Calu3 (cell line): ENCODE data around the gene TAS1R1. TPM values are rescaled to one million over a fixed set of nuclear protein-coding genes. Genes with fewer than 3 reads are reported as not detected.

ENCODE experiments used
- BruUV-seq: library from RNA; stranded (reverse); fragments of 400-500 nt; replicated peaks from 2 replicates; lab custom pipeline; 2021; lab: Mats Ljungman, UMichigan
- CTCF ChIA-PET: fragments of 300-600 bp; sonication (Branson Sonifier 250); formaldehyde crosslinking; loops from one replicate; lab custom pipeline; 2022; ENCODE audit warnings: antibody characterized with exemption; lab: Charles Lee
- DNase-seq: peaks from one replicate; pipeline ENCODE4 v3.0.0; 2022
- H3K27ac Mint-ChIP-seq: one replicate; pipeline ENCODE4 v1.8.0; 2022; ENCODE audit warnings: mixed read lengths; ENCODE audit not compliant: unreplicated experiment
- H3K27me3 Mint-ChIP-seq: one replicate; pipeline ENCODE4 v1.8.0; 2022; ENCODE audit warnings: mixed read lengths; ENCODE audit not compliant: unreplicated experiment
- H3K36me3 Mint-ChIP-seq: one replicate; pipeline ENCODE4 v1.8.0; 2022; ENCODE audit warnings: mild to moderate bottlenecking, moderate library complexity, mixed read lengths; ENCODE audit not compliant: insufficient read depth, unreplicated experiment
- H3K4me1 Mint-ChIP-seq: one replicate; pipeline ENCODE4 v1.8.0; 2022; ENCODE audit warnings: mild to moderate bottlenecking, low read depth, mixed read lengths; ENCODE audit not compliant: unreplicated experiment
- H3K4me3 Mint-ChIP-seq: one replicate; pipeline ENCODE4 v1.8.0; 2022; ENCODE audit warnings: mild to moderate bottlenecking, low read depth, moderate library complexity, mixed read lengths; ENCODE audit not compliant: unreplicated experiment
- H3K9me3 Mint-ChIP-seq: one replicate; pipeline ENCODE4 v1.8.0; 2022; ENCODE audit warnings: low read depth, mixed read lengths; ENCODE audit not compliant: unreplicated experiment
- CTCF ChIP-seq: fragments of 200-600 bp; IDR thresholded peaks from one replicate; pipeline ENCODE4 v1.8.0; 2022; ENCODE audit warnings: antibody characterized with exemption; ENCODE audit not compliant: unreplicated experiment
- intact Hi-C: fragments of 100-400 bp; cut with micrococcal nuclease; formaldehyde crosslinking; loops from one replicate; pipeline ENCODE4 v1.10.0; 2022; ENCODE audit not compliant: unreplicated experiment
- total RNA-seq: library from RNA; stranded (reverse); gene quantifications from 2 replicates; pipeline ENCODE4 v1.2.3, GENCODE V29; 2022

The TAS1R1 gene
- total RNA-seq, 1 experiment from 2014 or later, result not detected

- BruUV-seq, result no TSS peak
- H3K27me3 Mint-ChIP-seq, result no peaks in the 10 kb centered on the region
- peak within 1 kb of the TSS; percentile 93 for H3K4me3 Mint-ChIP-seq
- no peaks in the 10 kb centered on the region for H3K4me1 Mint-ChIP-seq
- peaks cover 40% of the 10 kb centered on the region for H3K36me3 Mint-ChIP-seq
- no peaks in the 10 kb centered on the region for H3K9me3 Mint-ChIP-seq
- CTCF ChIA-PET, result interaction anchor here (0.6 kb wide), 1 partner anchor 351 kb away, joined by 3 read pairs; no protein-coding TSS in a partner anchor
- H3K27ac Mint-ChIP-seq, result peak within 1 kb of the TSS; percentile 91
- intact Hi-C loops, result no loop called here
- DNase-seq, result peak; percentile 98
- no peak for TF ChIP-seq CTCF
These were observed 58.4 kb downstream of the TAS1R1 start, which contains the start of gene PHF13 for GRCh38 chr1:6613361-6614018. Gene PHF13 (plus strand): TSS chr1:6613731. CDS start chr1:6614067, 336 bp downstream.

- TF ChIP-seq CTCF, result no peak
- peaks cover 40% of the 10 kb centered on the region for H3K36me3 Mint-ChIP-seq
- BruUV-seq, result no TSS peak
- CTCF ChIA-PET, result interaction anchor here (0.6 kb wide), 1 partner anchor 352 kb away, joined by 3 read pairs; no protein-coding TSS in a partner anchor
- DNase-seq, result peak; percentile 50
- H3K9me3 Mint-ChIP-seq, result no peaks in the 10 kb centered on the region
- no peak overlapping the region for H3K27ac Mint-ChIP-seq
- H3K4me1 Mint-ChIP-seq, result no peaks in the 10 kb centered on the region
- H3K4me3 Mint-ChIP-seq, result peak overlapping the region; percentile 93
- H3K27me3 Mint-ChIP-seq, result no peaks in the 10 kb centered on the region
- intact Hi-C loops, result no loop called here
These were observed 59.2 kb downstream of the TAS1R1 start for GRCh38 chr1:6614019-6614928.

GRCh38 chr1:6614929-6615785 lies 60.0 kb downstream of the TAS1R1 start:
- TF ChIP-seq CTCF, result no peak
- CTCF ChIA-PET, result interaction anchor here (0.6 kb wide), 1 partner anchor 71 kb away, joined by 4 read pairs; no protein-coding TSS in a partner anchor
- no TSS peak for BruUV-seq
- DNase-seq, result no peak
- no peaks in the 10 kb centered on the region for H3K27me3 Mint-ChIP-seq
- H3K36me3 Mint-ChIP-seq, result peaks cover 44% of the 10 kb centered on the region
- intact Hi-C loops, result no loop called here
- H3K4me3 Mint-ChIP-seq, result peak overlapping the region; percentile 73
- no peak overlapping the region for H3K27ac Mint-ChIP-seq
- no peaks in the 10 kb centered on the region for H3K9me3 Mint-ChIP-seq
- H3K4me1 Mint-ChIP-seq, result no peaks in the 10 kb centered on the region

GRCh38 chr1:6619045-6619444 lies 63.9 kb downstream of the TAS1R1 start:
- H3K36me3 Mint-ChIP-seq, result peaks cover 37% of the 10 kb centered on the region
- CTCF ChIA-PET, result no interaction called here
- no peak overlapping the region for H3K4me3 Mint-ChIP-seq
- no peaks in the 10 kb centered on the region for H3K9me3 Mint-ChIP-seq
- no peaks in the 10 kb centered on the region for H3K27me3 Mint-ChIP-seq
- intact Hi-C loops, result no loop called here
- no peak for TF ChIP-seq CTCF
- H3K27ac Mint-ChIP-seq, result no peak overlapping the region
- DNase-seq, result no peak
- H3K4me1 Mint-ChIP-seq, result no peaks in the 10 kb centered on the region
- no TSS peak for BruUV-seq
